GM18505 (cell line): Measurements from ENCODE around the gene SALL2.

Source experiments
- ATAC-seq: cut with Tn5 transposase; IDR thresholded peaks from one replicate; pipeline ENCODE4 v1.9.1; 2021; ENCODE audit not compliant: unreplicated experiment
- POLR2A ChIP-seq: IDR thresholded peaks from 4 replicates; pipeline ENCODE4 v1.6.1; 2011; ENCODE audit warnings: borderline replicate concordance; ENCODE audit not compliant: insufficient read depth, insufficient read length; ENCODE audit errors: extremely low read depth

The SALL2 gene

DNA sequence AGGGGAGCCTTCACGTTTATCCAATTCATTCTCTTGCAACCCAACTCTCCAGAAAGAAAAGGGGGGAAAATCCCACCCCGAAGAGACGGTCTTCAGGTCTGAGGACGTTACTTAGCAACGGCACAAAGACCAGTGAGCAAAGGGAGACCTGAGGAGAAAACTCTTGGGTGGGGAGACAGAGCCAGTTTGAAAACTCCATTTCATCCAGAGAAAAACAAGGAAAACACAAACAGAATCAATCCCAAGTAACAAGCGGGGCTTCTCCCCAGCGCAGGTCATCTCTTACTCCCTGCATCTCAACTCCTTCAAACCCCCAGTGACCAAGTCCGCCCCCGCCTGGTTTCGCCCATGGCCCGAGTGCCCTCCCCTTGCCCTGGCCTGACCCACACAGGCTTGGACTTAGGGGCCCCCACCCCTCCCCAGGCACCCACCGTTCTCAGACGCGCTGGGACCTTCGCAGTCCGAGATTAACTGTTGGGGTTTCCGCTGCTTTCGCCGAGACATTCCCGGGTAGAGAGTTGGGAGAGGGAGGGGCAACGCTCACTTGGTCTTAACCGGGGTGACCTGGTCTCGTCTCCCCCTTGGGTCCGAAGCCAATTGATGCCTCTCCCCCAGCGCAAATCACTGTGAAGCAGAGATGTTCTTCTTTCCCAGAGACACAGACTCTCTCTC is 10.4 kb upstream of the SALL2 start:
- no peak for ATAC-seq

DNA sequence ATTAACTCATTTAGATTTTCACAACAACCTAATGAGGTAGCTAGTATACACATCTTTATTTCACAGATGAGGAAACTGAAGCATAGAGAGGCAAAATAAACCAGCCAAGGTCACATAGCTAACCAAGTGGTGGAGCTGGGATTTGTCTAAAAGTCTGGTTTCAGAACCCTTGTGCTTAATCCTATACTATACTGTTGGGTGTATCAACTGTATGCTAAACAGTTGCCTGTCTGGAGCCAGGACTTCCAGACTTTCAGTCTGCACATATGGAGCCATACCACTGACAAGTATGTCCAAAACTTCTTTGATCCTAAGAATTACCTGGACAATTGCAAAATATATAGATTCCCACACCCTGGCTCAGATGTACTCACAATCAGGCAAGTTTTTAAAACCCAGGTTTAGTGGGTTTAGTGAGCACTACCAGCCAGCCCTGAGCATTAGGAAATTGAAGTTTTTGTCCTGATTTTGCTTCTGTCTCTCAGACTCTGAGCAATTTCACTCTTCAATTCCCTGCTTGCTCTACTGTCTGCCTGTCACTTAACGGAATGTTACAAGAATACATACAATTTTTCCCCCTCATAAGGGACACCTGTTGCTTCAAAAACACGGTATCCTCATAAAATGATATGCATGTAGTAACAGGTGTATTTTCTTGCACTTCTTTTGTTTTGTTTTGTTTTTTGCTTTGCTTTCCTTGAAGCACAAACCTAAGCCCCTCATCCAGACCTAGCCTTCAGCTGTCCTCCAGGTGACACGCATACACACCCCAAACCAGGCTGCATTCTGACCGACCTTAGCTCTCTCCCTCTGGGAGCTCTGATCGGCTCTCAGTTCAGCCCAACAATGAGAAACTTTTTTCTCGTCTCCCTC is 9.6 kb upstream of the SALL2 start:
- ATAC-seq = no peak
- no peak for TF ChIP-seq POLR2A

More for the DNA sequence above, 10.4 kb upstream of the SALL2 start:
- no peak for TF ChIP-seq POLR2A

DNA sequence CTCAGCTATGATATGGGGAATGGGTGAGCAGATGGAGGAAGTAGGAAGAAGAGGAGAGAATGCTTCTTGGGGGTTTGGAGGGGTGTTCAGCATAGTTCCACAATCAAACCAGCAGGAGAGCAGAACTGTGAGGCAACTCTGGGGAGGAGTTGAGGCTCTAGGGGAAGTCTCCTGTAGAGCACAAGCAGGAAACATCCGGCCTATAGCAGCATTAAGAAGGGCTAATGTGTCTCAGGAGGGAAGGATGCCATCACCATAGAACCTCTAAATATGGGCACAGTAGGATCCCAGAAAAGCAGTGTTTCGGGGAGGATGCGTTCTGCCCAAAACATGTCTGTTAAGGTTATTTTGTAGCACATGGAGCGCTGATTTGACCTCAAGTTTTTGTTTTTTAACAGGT is 8.4 kb upstream of the SALL2 start:
- no peak for TF ChIP-seq POLR2A

DNA sequence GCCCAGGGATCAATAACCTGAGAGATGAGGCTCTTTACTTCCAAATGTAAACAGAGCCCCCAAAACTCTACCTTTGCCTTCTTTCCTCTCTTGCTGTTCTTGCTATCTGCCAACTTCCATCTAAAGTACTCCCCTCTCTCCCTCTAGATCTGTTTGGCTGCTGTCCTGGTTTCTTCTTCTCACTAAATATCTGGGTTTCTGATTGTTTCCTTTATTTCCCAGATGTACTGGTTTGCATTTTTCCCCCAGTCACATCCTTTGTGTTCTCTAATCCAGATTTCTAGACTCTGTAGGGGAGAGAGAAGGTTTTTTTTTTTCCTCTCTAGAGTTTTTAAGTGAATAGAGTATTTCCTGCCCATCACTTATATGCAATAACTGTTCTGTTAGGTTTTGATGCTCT is 7.1 kb upstream of the SALL2 start:
- TF ChIP-seq POLR2A = no peak

More for the DNA sequence above, 8.4 kb upstream of the SALL2 start:
- ATAC-seq = no peak

DNA sequence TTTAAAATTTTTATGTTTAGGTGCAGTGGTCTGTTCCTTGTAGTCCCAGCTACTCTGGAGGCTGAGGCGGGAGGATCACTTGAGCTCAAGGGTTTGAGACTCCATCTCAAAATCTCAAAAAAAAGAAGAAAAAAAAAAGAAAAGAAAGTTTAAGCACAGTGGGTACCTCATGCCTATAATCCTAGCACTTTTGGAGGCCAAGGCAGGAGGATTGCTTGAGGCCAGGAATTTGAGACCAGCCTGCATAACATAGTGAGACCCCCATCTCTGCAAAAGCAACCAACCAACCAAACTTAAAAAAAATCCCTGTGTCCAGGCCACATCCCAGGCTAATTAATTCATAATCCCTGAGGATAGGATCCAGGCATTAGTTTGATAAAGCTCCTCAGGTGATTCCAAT is 3.4 kb upstream of the SALL2 start:
- no peak for ATAC-seq
- TF ChIP-seq POLR2A = no peak

More for the DNA sequence above, 7.1 kb upstream of the SALL2 start:
- no peak for ATAC-seq

DNA sequence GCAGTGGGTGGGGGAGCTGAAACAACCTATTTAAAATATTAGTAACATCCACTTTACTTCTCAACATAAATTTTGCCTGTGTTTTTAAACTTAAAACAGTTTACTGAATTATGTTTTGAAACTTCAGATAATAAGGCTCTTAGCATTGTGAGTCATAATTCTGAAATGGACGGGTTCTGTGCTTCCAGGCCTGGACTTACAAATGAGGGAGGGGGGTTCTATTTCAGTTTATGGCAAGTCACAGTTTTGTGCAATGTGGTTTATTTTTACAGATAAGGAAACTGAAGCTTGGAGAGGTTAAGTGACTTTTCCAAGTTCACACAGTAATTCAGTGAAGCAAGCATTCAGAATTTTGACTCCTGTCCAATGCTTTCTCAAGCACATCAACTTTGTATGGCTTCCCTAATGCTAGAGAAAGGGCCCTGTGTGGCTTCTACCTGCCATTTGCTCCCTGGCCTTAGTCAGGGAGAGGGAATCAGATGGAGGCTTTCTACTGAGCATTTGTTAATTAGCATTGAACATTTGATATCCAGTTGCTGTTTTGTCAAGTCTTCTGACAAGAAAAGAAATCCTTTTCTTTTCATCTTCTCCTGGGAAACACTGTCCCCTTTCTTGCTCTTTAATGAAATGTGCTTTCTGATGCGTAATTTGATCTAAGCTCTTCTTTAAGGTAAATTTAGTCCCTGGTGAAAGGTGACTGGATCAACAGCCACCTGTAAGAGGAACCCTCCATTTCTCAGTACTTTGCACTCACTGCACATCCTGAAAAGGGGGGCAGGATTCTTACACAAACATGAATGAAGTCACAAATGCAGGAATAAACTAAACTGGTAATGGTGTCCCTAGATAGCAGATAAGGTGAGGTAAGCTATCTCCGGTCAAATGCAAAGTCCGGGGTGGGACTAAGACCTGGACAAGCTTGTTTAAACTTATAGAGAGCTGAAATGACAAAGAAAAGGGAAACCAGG is 2.5 kb upstream of the SALL2 start:
- ATAC-seq = no peak
- TF ChIP-seq POLR2A = no peak

DNA sequence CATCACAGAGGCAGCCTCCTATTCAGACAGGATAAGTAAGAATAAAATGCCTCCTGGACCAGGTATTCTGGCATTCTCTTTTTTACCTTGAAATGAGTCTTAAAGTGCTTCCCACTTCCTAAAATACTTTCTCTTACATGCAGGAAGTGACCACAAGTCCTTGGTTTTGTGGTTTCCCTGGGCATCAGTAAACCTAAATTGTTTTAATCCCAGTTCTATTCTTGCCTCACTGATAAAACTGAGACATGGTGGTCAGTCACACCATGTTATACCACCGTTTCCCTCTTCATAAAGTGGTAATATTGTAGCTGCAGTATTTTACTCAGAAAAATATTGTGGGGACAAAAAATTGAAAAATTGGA is 1.2 kb upstream of the SALL2 start:
- TF ChIP-seq POLR2A = no peak
- no peak for ATAC-seq

DNA sequence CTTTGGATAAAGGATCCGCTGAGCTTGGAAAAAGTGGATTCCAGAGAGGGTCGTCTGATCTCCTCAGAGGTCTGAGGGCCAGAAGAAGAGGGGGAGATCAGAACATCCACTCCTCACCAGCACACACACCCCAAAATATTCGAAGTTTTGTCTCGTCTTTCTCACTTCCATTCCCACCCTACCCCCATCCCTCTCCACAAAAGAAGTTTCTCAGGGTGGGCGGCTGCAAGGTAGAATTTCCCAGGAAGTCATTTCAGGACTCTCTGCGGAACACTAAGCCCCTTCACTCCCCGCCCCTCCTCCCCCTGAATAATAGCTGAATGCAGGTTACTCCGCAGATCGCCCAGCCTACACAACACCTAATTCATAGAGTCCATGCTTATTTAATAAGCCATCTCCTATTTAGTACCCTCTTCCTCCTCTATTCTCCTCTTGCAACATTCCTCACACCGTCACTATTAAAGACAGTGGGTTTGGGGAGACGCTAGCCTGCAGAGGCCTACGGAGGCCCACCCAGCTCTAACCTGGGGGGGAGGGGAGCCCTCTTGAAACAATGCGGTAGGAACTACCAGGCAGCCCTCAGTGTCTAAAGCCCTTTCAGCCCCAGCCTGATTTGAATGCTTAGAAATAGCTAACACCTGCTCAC is 649 bp upstream of the SALL2 start:
- no peak for TF ChIP-seq POLR2A
- ATAC-seq = peak; percentile 48

DNA sequence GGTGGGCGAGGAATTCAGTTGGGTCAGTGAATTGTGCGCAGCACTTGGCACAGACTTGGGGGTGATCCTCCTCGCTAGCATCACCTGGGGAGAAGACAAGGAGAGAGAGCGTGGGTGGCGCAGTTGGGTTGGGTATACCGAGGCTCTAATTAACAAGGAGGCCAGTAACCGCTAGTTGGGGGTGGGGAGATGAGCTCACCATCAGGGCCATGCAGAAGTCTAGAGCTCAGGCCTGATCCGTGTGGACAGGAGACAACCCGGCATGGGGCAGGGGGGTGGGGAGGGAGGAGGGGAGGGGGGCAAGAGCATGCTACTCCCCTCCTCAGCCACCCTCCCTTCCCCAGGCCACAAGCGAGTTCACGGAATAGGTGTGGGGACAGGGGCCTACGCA is 580 bp downstream of the SALL2 start:
- no peak for ATAC-seq
- TF ChIP-seq POLR2A = no peak

DNA sequence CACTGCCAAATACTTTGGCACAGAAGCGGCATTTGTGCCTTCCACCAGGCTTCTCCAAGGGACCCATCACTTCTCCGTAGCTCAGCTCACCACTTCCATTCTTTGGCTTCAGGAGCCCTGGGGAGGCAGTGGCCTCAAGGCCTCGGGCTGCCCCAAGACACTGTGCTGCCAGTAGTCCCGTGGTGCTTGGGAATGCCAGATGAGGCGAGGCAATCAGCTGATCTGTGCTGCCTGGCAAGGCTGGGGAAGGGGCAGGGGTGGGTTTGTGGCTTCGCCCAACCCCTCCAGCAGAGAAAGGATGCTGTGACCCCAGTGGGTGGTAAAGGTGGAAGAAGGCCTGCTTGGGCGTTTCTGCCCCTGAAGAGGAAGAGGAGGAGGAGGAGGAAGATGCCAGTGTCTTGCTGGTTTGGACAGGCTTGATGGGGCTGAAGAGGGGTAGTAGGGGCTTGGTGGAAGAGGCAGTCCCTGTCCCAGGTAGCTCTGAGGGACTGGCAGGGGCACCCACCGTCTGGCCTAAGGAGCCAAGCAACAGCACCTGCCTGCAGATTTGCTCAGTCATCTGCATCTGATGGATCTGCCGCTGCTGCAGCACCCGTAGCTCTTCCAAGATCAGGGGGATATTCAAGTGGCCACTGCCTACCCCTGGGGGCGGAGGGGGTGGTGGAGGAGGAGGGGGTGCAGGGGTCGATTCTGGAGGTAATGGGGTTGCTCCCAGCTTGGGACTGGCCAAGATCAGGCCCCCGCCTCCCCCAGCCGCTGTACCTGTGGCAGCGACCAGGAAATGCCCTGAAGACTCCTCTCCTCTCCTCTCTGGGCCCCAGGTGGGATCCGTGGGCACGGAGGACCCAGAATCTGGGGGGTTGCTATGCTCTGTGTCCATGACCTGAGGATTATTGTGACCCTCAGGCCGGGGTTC is 1.3 kb downstream of the SALL2 start:
- ATAC-seq = no peak
- TF ChIP-seq POLR2A = no peak

DNA sequence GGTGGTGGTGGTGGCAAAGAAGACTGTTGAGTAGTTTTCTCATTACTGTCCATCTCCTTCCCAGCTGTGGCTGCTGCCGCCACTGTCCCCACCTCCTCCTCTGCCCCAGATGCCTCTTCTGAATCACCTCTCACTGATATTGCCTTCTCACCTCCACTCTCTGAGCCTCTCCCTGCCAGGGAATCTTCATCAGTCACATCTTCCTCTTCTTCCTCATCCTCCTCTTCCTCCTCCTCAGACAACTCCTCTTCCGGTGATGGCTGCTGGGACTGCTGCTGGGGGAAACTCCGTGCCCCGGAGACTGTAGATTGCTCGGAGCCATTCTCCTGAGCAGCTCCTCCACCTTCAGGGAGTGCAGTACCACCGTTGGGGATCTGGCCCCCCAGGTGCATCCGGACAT is 2.9 kb downstream of the SALL2 start:
- no peak for ATAC-seq
- no peak for TF ChIP-seq POLR2A

DNA sequence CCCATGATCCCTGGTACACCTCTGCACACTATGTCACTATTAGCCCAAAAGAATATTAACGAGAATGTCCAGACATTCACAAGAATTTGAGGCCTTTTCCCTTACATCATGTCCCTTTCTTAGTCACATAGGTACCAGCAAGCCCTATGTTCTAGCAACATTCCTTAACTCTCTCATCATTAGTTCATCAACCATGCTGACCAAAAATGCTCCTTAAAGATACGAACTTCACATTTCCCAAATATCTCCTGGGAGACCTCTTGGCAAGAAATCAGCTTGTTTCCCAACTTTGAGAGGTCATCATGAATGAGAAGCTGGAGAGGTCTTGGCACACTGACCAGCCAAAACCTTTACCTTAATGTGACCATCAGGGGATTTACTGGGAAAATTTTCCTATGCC is 4.6 kb downstream of the SALL2 start:
- no peak for TF ChIP-seq POLR2A
- no peak for ATAC-seq

DNA sequence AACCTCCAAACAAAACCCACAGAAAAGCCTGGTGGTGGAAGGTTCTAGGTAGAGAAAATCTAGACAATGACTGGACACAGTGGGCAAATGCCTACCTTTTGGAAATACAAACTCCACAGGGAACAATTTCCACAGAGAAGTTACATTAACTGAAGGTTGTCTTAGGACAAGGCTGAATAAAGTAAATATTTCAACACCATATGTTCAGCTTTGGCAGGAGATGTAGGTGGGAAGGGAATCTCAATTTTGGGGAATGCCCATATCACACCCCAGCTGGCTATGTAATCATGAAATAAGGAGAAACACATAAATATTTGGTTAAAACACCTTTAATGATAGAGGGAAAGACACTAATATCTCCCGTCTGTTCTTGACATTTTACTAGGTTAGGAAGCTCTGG is 5.4 kb downstream of the SALL2 start:
- no peak for TF ChIP-seq POLR2A
- ATAC-seq = no peak

DNA sequence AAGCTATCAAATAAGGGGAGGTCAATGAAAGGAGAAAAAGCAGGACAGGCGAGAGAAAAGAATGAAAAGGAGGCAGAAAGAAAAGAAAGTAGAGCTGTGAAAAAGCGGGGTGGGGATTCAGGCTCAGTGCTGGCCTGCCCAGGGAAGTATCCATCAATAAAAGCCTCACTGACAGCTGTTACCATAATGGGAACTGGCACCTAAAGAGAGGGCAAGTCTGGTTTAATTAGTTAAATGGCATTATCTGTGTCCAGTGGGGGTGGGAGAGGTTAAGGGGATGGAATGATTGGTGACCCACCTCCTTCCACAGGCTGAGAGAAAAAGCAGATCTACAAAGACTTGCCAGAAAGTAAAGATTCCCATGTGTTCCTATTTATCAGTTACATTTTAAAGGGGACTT is 7.4 kb downstream of the SALL2 start:
- no peak for ATAC-seq
- no peak for TF ChIP-seq POLR2A
